Liver (tissue), 9 donors: ENCODE results near the gene POLR3G. TPM values are rescaled to one million over a fixed set of nuclear protein-coding genes. Genes with fewer than 3 reads are reported as not detected.

Experiments
- DNase-seq: peaks from one replicate; pipeline ENCODE4 v3.0.0-alpha.2; 2017; ENCODE audit warnings: low spot score
- H3K27ac ChIP-seq, 2 donors: one replicate each; pipeline ENCODE4 v1.7.0; 2013; ENCODE audit warnings: inconsistent platforms in 2 of 2, low read length in 2 of 2, control low read depth in 1 of 2, low read depth in 1 of 2, mild to moderate bottlenecking in 1 of 2
- H3K27me3 ChIP-seq, 4 donors: one replicate each; pipeline versions ENCODE4 v1.6.1 to v1.7.0; 2013; ENCODE audit warnings: low read length in 3 of 4, inconsistent platforms in 1 of 4, mild to moderate bottlenecking in 1 of 4, moderate library complexity in 1 of 4; ENCODE audit not compliant: control insufficient read depth in 4 of 4, insufficient read depth in 4 of 4
- H3K36me3 ChIP-seq, 4 donors: one replicate each; pipeline versions ENCODE4 v1.6.1 to v1.7.0; 2013; ENCODE audit warnings: low read length in 3 of 4, mild to moderate bottlenecking in 3 of 4, low read depth in 1 of 4, moderate library complexity in 1 of 4; ENCODE audit not compliant: control insufficient read depth in 4 of 4, insufficient read depth in 3 of 4
- H3K4me1 ChIP-seq, 4 donors: one replicate each; pipeline versions ENCODE4 v1.6.1 to v1.7.0; 2013; ENCODE audit warnings: low read length in 3 of 4, mild to moderate bottlenecking in 3 of 4, moderate library complexity in 1 of 4; ENCODE audit not compliant: control insufficient read depth in 4 of 4, insufficient read depth in 4 of 4
- H3K4me3 ChIP-seq, 3 donors: one replicate each; pipeline versions ENCODE4 v1.6.1 to v1.7.0; 2013; ENCODE audit warnings: low read length in 3 of 3, control low read depth in 1 of 3, low read depth in 1 of 3, mild to moderate bottlenecking in 1 of 3
- H3K9ac ChIP-seq, 2 donors: one replicate each; pipeline ENCODE4 v1.7.0; 2013; ENCODE audit warnings: low read length in 2 of 2, mild to moderate bottlenecking in 2 of 2, moderate library complexity in 2 of 2, control low read depth in 1 of 2, low read depth in 1 of 2
- H3K9me3 ChIP-seq, 4 donors: one replicate each; pipeline versions ENCODE4 v1.6.1 to v1.7.0; 2013; ENCODE audit warnings: low read length in 3 of 4; ENCODE audit not compliant: control insufficient read depth in 4 of 4
- CTCF ChIP-seq: fragments of 150-350 bp; IDR thresholded peaks from 2 replicates; pipeline ENCODE4 v1.5.1; 2017; ENCODE audit warnings: improper control_type of control experiment, low read depth, low read length; ENCODE audit not compliant: missing input control
- EGR1 ChIP-seq, 2 donors: IDR thresholded peaks; 2 replicates each; pipeline ENCODE4 v1.6.1; 2016 to 2018; ENCODE audit warnings: antibody characterized with exemption in 2 of 2, low read depth in 2 of 2
- FOXA1 ChIP-seq: IDR thresholded peaks from 2 replicates; pipeline ENCODE4 v1.6.1; 2016; ENCODE audit warnings: antibody characterized with exemption
- GABPA ChIP-seq, 2 donors: IDR thresholded peaks in 1 of 2; conservative IDR thresholded peaks in 1 of 2; 2 replicates each; pipeline ENCODE4 v1.6.1; 2016; ENCODE audit warnings: antibody characterized with exemption in 2 of 2, mild to moderate bottlenecking in 1 of 2, moderate library complexity in 1 of 2
- HNF4A ChIP-seq, 2 donors: conservative IDR thresholded peaks; 2 replicates each; pipeline ENCODE4 v1.6.1; 2016; ENCODE audit warnings: antibody characterized with exemption in 2 of 2, mild to moderate bottlenecking in 2 of 2
- HNF4G ChIP-seq: IDR thresholded peaks from 2 replicates; pipeline ENCODE4 v1.6.1; 2016; ENCODE audit warnings: antibody characterized with exemption
- JUND ChIP-seq, 2 donors: IDR thresholded peaks; 2 replicates each; pipeline ENCODE4 v1.6.1; 2016; ENCODE audit warnings: antibody characterized with exemption in 2 of 2
- MAX ChIP-seq: IDR thresholded peaks from 2 replicates; pipeline ENCODE4 v1.6.1; 2016; ENCODE audit warnings: antibody characterized with exemption
- RAD21 ChIP-seq, 2 donors: IDR thresholded peaks; 2 replicates each; pipeline ENCODE4 v1.6.1; 2016; ENCODE audit warnings: antibody characterized with exemption in 2 of 2, mild to moderate bottlenecking in 2 of 2
- RXRA ChIP-seq, 2 donors: IDR thresholded peaks; 2 replicates each; pipeline ENCODE4 v1.6.1; 2017 to 2018; ENCODE audit warnings: antibody characterized with exemption in 2 of 2, mild to moderate bottlenecking in 1 of 2
- SP1 ChIP-seq: IDR thresholded peaks from 2 replicates; pipeline ENCODE4 v1.6.1; 2018; ENCODE audit warnings: antibody characterized with exemption, mild to moderate bottlenecking
- YY1 ChIP-seq: IDR thresholded peaks from 2 replicates; pipeline ENCODE4 v1.6.1; 2016; ENCODE audit warnings: antibody characterized with exemption, mild to moderate bottlenecking
- WGBS: extraction: QIAGEN DNeasy Blood & Tissue Kit; methylation state at CpG from one replicate; pipeline ENCODE4 v1.1.7; 2013; 5-methylcytosine and 5-hydroxymethylcytosine counted together
- polyA plus RNA-seq, 2 donors: library from polyadenylated mRNA; stranded (reverse) in 1 of 2; unstranded in 1 of 2; fragments of 200-250 nt in 1 of 2; fragments of >200 nt in 1 of 2; fragmentation: Nextera tagmentation in 1 of 2; extraction: Ambion mirVana in 1 of 2; gene quantifications; one replicate each; pipeline versions ENCODE4 v1.2.1 to v1.2.3, GENCODE V29; 2013 to 2015
- total RNA-seq, 2 donors: library from RNA; depleted of rRNA; stranded (reverse); fragments of >200 nt; gene quantifications; one replicate each; pipeline ENCODE4 v1.2.3, GENCODE V29; 2014
- TF ChIP-seq, protein P1 (sequence below): IDR thresholded peaks from 2 replicates; pipeline ENCODE4 v1.6.1; 2016; ENCODE audit warnings: antibody characterized with exemption
- donor health status: healthy.
- donor health status: healthy.
- donor health status: healthy.
- donor health status: healthy.
- donor health status: healthy.

The POLR3G gene
- total and polyA plus RNA-seq, 4 donors, result 0.75 to 2.8 (median 1.2) TPM

DNA sequence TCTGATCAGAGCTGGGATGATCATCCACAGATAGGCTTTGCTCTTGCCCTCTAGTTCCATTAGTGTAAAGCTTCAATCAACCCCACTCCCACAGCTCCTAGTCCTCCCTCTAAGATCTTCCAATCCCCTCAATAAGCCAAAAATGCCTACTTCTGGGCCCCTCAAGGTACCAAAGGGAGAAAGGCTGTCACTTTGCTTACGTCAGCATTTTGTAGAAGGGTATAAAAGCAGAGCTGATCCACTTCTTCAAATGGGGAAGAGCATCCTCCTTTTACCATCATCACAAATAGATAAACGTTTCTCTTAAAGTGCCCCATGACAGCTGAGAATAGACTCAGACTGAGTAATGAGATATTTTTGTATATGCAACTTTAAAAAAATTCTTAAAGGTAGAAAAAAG, 70.8 kb downstream of the POLR3G start (continued):
- TF ChIP-seq EGR1 (IDR thresholded peaks at IDR 0.05; ENCODE audit: low read depth in 2 of 2), result no peak

- no peaks in the 10 kb centered on the region for H3K4me1 ChIP-seq
- no peak for TF ChIP-seq MAX
- no peak for TF ChIP-seq FOXA1
- TF ChIP-seq HNF4A (conservative IDR thresholded peaks at IDR 0.05), result no peak
- TF ChIP-seq YY1, result no peak
- TF ChIP-seq GABPA (IDR thresholded peaks at IDR 0.05 in 1 of 2, conservative IDR thresholded peaks at IDR 0.05 in 1 of 2), result no peak
- no peak for TF ChIP-seq HNF4G
- TF ChIP-seq RXRA (IDR thresholded peaks at IDR 0.05), result no peak
- no peak for TF ChIP-seq SP1
- TF ChIP-seq CTCF, result no peak
- no peak for TF ChIP-seq RAD21 (IDR thresholded peaks at IDR 0.05)
- no peak for DNase-seq
- no peak overlapping the region for H3K27ac ChIP-seq
- no peaks in the 10 kb centered on the region for H3K9me3 ChIP-seq
- H3K4me3 ChIP-seq, result no peak overlapping the region
- 87% methylated on average over 4 of the region's 4 CpGs for WGBS
- no peaks in the 10 kb centered on the region for H3K36me3 ChIP-seq
- no peak overlapping the region for H3K9ac ChIP-seq
- H3K27me3 ChIP-seq, result peaks cover 0 to 9% (median under 1%) of the 10 kb centered on the region in 4 donors
Observed at GRCh38 chr5:90546216-90546837, 71.7 kb downstream of the POLR3G start.

DNA sequence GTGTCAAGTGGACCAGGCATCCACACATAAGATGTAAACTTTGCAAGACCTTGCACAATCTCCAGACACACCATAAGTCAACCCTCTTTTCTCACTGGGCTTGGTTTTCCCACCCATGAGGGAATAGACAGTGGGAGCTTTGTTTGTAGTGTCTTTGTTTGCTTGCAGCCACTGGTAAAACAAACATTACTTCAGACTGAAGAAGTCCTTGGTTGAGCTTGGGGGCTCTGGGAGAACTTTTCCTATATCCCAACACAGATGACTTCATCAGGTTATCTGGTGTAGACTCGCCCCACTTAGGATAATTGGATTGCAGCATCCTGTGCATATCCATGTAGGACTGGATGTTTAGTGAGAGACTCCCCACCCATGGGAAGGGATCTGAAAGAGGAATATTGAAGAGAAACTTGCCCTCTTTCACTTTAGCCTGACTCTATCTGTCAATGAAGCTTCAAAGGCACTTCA, 72.4 kb downstream of the POLR3G start:
- DNase-seq, result no peak
- Histone ChIP-seq H3K27me3 (peaks cover 0 to 10% (median under 1%) of the 10 kb centered on the region in 4 donors), H3K4me3 (no peak overlapping the region), H3K9ac (no peak overlapping the region), H3K36me3 (no peaks in the 10 kb centered on the region), H3K4me1 (no peaks in the 10 kb centered on the region), H3K9me3 (no peaks in the 10 kb centered on the region), H3K27ac (no peak overlapping the region)
- no peak for TF ChIP-seq MAX
- TF ChIP-seq JUND (IDR thresholded peaks at IDR 0.05), result no peak
- WGBS, result 51% methylated on average over 1 of the region's 1 CpG

DNA sequence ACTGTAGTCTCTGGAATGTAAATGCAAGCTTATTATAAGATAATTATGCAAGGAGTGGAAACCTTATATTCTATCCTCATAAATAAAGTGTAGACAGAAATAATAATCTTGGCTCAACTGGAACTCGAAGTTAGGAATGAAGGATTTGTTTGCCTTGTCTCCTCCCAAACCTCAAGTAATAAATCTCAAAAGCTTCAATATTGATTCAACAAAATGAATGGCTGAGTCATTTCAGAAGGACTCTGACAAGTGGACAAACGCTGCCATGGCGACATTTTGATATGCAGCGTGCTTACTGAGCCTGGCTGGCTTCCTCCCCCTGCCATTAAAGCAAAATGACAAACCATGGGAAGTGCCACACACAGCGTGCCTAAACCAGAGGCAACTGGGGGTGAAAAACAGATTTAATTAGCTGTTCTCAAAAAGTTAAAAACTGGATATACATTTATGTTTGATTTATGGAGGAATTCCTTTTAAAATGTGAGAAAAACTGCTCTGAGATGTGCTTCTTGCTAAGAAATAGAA, 73.5 kb downstream of the POLR3G start:
- Histone ChIP-seq H3K9ac (no peak overlapping the region), H3K4me1 (no peaks in the 10 kb centered on the region), H3K4me3 (no peak overlapping the region), H3K9me3 (no peaks in the 10 kb centered on the region), H3K27ac (no peak overlapping the region), H3K36me3 (no peaks in the 10 kb centered on the region), H3K27me3 (peaks cover 0 to 11% (median 0%) of the 10 kb centered on the region in 4 donors)
- no peak for DNase-seq
- TF ChIP-seq, protein P1, sequence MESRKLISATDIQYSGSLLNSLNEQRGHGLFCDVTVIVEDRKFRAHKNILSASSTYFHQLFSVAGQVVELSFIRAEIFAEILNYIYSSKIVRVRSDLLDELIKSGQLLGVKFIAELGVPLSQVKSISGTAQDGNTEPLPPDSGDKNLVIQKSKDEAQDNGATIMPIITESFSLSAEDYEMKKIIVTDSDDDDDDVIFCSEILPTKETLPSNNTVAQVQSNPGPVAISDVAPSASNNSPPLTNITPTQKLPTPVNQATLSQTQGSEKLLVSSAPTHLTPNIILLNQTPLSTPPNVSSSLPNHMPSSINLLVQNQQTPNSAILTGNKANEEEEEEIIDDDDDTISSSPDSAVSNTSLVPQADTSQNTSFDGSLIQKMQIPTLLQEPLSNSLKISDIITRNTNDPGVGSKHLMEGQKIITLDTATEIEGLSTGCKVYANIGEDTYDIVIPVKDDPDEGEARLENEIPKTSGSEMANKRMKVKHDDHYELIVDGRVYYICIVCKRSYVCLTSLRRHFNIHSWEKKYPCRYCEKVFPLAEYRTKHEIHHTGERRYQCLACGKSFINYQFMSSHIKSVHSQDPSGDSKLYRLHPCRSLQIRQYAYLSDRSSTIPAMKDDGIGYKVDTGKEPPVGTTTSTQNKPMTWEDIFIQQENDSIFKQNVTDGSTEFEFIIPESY, result no peak
- TF ChIP-seq JUND (IDR thresholded peaks at IDR 0.05) (no peak), MAX (no peak), FOXA1 (no peak), RXRA (IDR thresholded peaks at IDR 0.05) (no peak)
- 25% methylated on average over 5 of the region's 5 CpGs for WGBS
